Measurements from ENCODE around the gene CCDC57. TPM values are rescaled to one million over a fixed set of nuclear protein-coding genes. Genes with fewer than 3 reads are reported as not detected.

Gene CCDC57
- total RNA-seq, 4 donors from 2014 or later, result 23.5 to 87.5 (median 48.3) TPM

- no peak for TF ChIP-seq EP300 (IDR thresholded peaks at IDR 0.05; ENCODE audit: low read depth)
- TF ChIP-seq POLR2A (IDR thresholded peaks at IDR 0.05), result no peak
- no peak for TF ChIP-seq CTCF (IDR thresholded peaks at IDR 0.05)
- no peak for TF ChIP-seq POLR2AphosphoS5 (IDR thresholded peaks at IDR 0.05)
- WGBS, 2 donors (ENCODE audit: low coverage in 1 of 2), result 91% methylated on average over 5 of the region's 5 CpGs; no CpG with 5 or more reads in 1 of the 2 donors
Observed at GRCh38 chr17:82152114-82152513, 60.5 kb downstream of the CCDC57 start.

GRCh38 chr17:82151106-82151957 is 61.3 kb downstream of the CCDC57 start:
- H3K27ac ChIP-seq, result no peak overlapping the region
- H3K9me3 ChIP-seq, result no peaks in the 10 kb centered on the region
- no peak overlapping the region for H3K4me3 ChIP-seq
- no peak for DNase-seq
- H3K27me3 ChIP-seq, result no peaks in the 10 kb centered on the region
- no peaks in the 10 kb centered on the region for H3K4me1 ChIP-seq
- H3K36me3 ChIP-seq, result no peaks in the 10 kb centered on the region
- TF ChIP-seq EP300 (IDR thresholded peaks at IDR 0.05; ENCODE audit: low read depth), result no peak
- no peak for TF ChIP-seq POLR2A (IDR thresholded peaks at IDR 0.05)
- TF ChIP-seq CTCF (IDR thresholded peaks at IDR 0.05), result no peak
- no peak for TF ChIP-seq POLR2AphosphoS5 (IDR thresholded peaks at IDR 0.05)
- in situ Hi-C loops (cut with MboI; ENCODE audit: low pct_ligation_motif_present in 1 of 4, low pct_unique_long_range_greater_than_20kb in 1 of 4, low sequenced_read_pairs in 3 of 4), result loop anchor here in 3 of 4 donors (10.0 to 25.0 kb wide), 3 partner anchors 114 to 189 kb away; partner anchors contain the start of genes DCXR (in 3 of the 3), RAC3 (in 3 of the 3) and NOTUM (in 1 of the 3)
- 80 to 92% methylated on average over 2 to 21 of the region's 22 CpGs for WGBS, 2 donors (ENCODE audit: low coverage in 1 of 2)
- intact Hi-C loops (cut with DNase I; ENCODE audit: low total_unique reads), result no loop called here

More at GRCh38 chr17:82152114-82152513, 60.5 kb downstream of the CCDC57 start:
- Histone ChIP-seq H3K36me3 (no peaks in the 10 kb centered on the region), H3K27me3 (no peaks in the 10 kb centered on the region), H3K4me1 (no peaks in the 10 kb centered on the region), H3K4me3 (no peak overlapping the region), H3K9me3 (no peaks in the 10 kb centered on the region), H3K27ac (no peak overlapping the region)
- no peak for DNase-seq
- intact Hi-C loops (cut with DNase I; ENCODE audit: low total_unique reads) (no loop called here), in situ Hi-C loops (cut with MboI; ENCODE audit: low pct_ligation_motif_present in 1 of 4, low pct_unique_long_range_greater_than_20kb in 1 of 4, low sequenced_read_pairs in 3 of 4) (loop anchor here in 3 of 4 donors (10.0 to 25.0 kb wide), 3 partner anchors 115 to 190 kb away; partner anchors contain the start of genes DCXR (in 3 of the 3), RAC3 (in 3 of the 3) and NOTUM (in 1 of the 3))

- TF ChIP-seq CTCF (IDR thresholded peaks at IDR 0.05) (no peak), POLR2AphosphoS5 (IDR thresholded peaks at IDR 0.05) (no peak), POLR2A (IDR thresholded peaks at IDR 0.05) (no peak), EP300 (IDR thresholded peaks at IDR 0.05; ENCODE audit: low read depth) (no peak)
- H3K27ac ChIP-seq, result no peak overlapping the region
- no peak overlapping the region for H3K4me3 ChIP-seq
- intact Hi-C loops (cut with DNase I; ENCODE audit: low total_unique reads), result no loop called here
- no peak for DNase-seq
- 95% methylated on average over 18 of the region's 27 CpGs; no CpG with 5 or more reads in 1 of the 2 donors for WGBS, 2 donors (ENCODE audit: low coverage in 1 of 2)
- no peaks in the 10 kb centered on the region for H3K27me3 ChIP-seq
- no peaks in the 10 kb centered on the region for H3K9me3 ChIP-seq
- H3K4me1 ChIP-seq, result no peaks in the 10 kb centered on the region
- in situ Hi-C loops (cut with MboI; ENCODE audit: low pct_ligation_motif_present in 1 of 4, low pct_unique_long_range_greater_than_20kb in 1 of 4, low sequenced_read_pairs in 3 of 4), result loop anchor here in 3 of 4 donors (10.0 to 25.0 kb wide), 3 partner anchors 112 to 187 kb away; partner anchors contain the start of genes DCXR (in 3 of the 3), RAC3 (in 3 of the 3) and NOTUM (in 1 of the 3)
- H3K36me3 ChIP-seq, result no peaks in the 10 kb centered on the region
Observed at GRCh38 chr17:82149401-82150099, 63.1 kb downstream of the CCDC57 start.

- no peak for TF ChIP-seq POLR2A (IDR thresholded peaks at IDR 0.05)
- TF ChIP-seq CTCF (IDR thresholded peaks at IDR 0.05), result no peak
- TF ChIP-seq EP300 (IDR thresholded peaks at IDR 0.05; ENCODE audit: low read depth), result no peak
- no peak for TF ChIP-seq POLR2AphosphoS5 (IDR thresholded peaks at IDR 0.05)
- Histone ChIP-seq H3K9me3 (no peaks in the 10 kb centered on the region), H3K27me3 (no peaks in the 10 kb centered on the region), H3K4me1 (no peaks in the 10 kb centered on the region), H3K4me3 (no peak overlapping the region), H3K36me3 (no peaks in the 10 kb centered on the region), H3K27ac (no peak overlapping the region)
- in situ Hi-C loops (cut with MboI; ENCODE audit: low pct_ligation_motif_present in 1 of 4, low pct_unique_long_range_greater_than_20kb in 1 of 4, low sequenced_read_pairs in 3 of 4) (no loop called here), intact Hi-C loops (cut with DNase I; ENCODE audit: low total_unique reads) (no loop called here)
- whole genome bisulfite sequencing, 2 donors (ENCODE audit: low coverage in 1 of 2), result 89 to 94% methylated on average over 2 of the region's 2 CpGs
- DNase-seq, result no peak
Observed at GRCh38 chr17:82148997-82149396, 63.6 kb downstream of the CCDC57 start.

Measured in transverse colon (tissue), 4 donors.